Stimulated activated CD4-positive, alpha-beta T cell treated with anti-CD3 and anti-CD28 coated beads, TNF-alpha, amount 100 ng/mL, for 24 hours (primary cell): Measurements from ENCODE around the gene PDZD7.
"Not testable (repeated sequence)": the region's sequence is repeated elsewhere in the genome, so short reads cannot be mapped to it uniquely, and the experiment has no call there.

Experiments used
- DNase-seq, 3 experiments: peaks; one replicate each; pipeline ENCODE4 v3.0.0-alpha.2; 2020; ENCODE audit warnings: low read depth in 3 of 3

The PDZD7 gene

GRCh38 chr10:100983868-100984671 lies 46.9 kb downstream of the PDZD7 start:
- DNase-seq, result no peak

GRCh38 chr10:100982916-100983830 lies 47.8 kb downstream of the PDZD7 start:
- DNase-seq, result no peak

GRCh38 chr10:100981178-100981772 lies 49.7 kb downstream of the PDZD7 start:
- DNase-seq, result no peak

GRCh38 chr10:100980711-100981110 lies 50.2 kb downstream of the PDZD7 start:
- DNase-seq, result no peak

- DNase-seq, result no peak
Observed at GRCh38 chr10:100980311-100980710, 50.6 kb downstream of the PDZD7 start.

GRCh38 chr10:100979791-100980272 lies 51.1 kb downstream of the PDZD7 start:
- DNase-seq, result no peak

GRCh38 chr10:100978901-100979195 lies 52.1 kb downstream of the PDZD7 start:
- DNase-seq, result no peak

GRCh38 chr10:100978121-100978900 lies 52.6 kb downstream of the PDZD7 start:
- DNase-seq, result no peak

- no peak for DNase-seq
Observed at GRCh38 chr10:100977436-100977835, 53.5 kb downstream of the PDZD7 start.

GRCh38 chr10:100976906-100977305 lies 54.0 kb downstream of the PDZD7 start:
- DNase-seq, result no peak

- DNase-seq, result not testable (repeated sequence)
Observed at GRCh38 chr10:100975397-100975796, 55.5 kb downstream of the PDZD7 start.

- no peak for DNase-seq
Observed at GRCh38 chr10:100972904-100973535, 57.9 kb downstream of the PDZD7 start.

- no peak for DNase-seq
Observed at GRCh38 chr10:100972115-100972903, 58.6 kb downstream of the PDZD7 start.

- DNase-seq, result no peak
Observed at GRCh38 chr10:100970914-100971811, 59.8 kb downstream of the PDZD7 start.

GRCh38 chr10:100970076-100970913 lies 60.6 kb downstream of the PDZD7 start:
- no peak for DNase-seq

- peak in 1 of 3 experiments; percentile 29 for DNase-seq
Observed at GRCh38 chr10:100969187-100970075, 61.5 kb downstream of the PDZD7 start, which contains the start of gene SEMA4G. Gene SEMA4G, plus strand, starts transcription at chr10:100969504. Its CDS starts 3,409 bp downstream, at chr10:100972913.

GRCh38 chr10:100968863-100969186 lies 62.1 kb downstream of the PDZD7 start:
- no peak for DNase-seq
